ENCODE data around the gene TEN1. TPM values are rescaled to one million over a fixed set of nuclear protein-coding genes. Genes with fewer than 3 reads are reported as not detected.

Gene TEN1
- total and polyA plus RNA-seq, 9 of the 15 experiments (the other 6 are each of a cell fraction or from before 2014, with no cell fraction given): 1.3 to 25.7 (median 10.1) TPM

DNA sequence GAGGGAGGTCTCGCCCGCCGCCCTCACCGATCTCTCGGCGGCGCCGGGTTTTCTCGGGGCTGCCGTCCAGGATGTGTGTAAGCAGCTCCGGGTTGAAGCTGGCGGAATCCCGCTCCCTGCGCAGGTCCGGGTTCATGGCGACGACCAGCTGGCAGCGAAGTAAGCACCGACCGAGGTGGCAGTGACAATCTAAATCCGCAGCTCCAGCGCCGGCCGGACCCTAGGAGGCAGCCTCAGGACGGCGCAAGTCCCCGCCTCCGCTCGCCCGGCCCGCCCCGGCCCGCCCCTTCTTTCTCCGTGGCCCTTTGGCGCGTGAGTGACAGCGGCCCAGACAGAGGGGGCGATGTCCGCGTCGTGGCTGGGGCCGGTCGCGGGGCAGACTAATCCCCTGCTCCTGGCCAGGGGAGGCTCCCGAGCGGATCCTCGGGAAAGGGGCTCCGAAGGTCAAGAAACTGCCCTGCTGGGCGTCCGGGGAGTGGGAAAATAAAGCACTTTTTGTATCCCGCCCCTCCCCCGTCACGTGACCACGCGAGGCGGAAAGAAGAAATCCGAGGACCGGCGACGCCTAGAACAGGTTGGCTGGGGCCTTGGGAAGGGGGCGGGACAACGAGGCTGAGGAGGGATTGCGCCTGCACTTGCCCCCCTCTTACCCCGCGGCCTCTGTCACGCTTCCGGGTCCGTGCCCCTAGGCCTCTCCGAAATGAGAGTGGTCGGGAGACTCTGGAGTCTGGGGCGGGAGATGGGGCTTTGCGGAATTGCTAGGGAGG is at the start of gene TEN1, which contains the start of gene ACOX1 (continued):
- TF ChIP-seq ZBTB33 (CRISPR knock-in tag; IDR thresholded peaks at IDR 0.05) (no peak), ETV1 (tag; conservative IDR thresholded peaks at IDR 0.05; ENCODE audit: low read depth) (peak; percentile 65; the same call in 1 of the 2 replicates), FOS (IDR thresholded peaks at IDR 0.05; ENCODE audit: extremely low read depth, insufficient read length) (no peak), ZKSCAN1 (IDR thresholded peaks at IDR 0.05; ENCODE audit: low read depth, low read length) (no peak), SP1 (CRISPR knock-in tag; IDR thresholded peaks at IDR 0.05) (peak; percentile 93), POLR3G (IDR thresholded peaks at IDR 0.05; ENCODE audit: extremely low read depth, insufficient read length, insufficient replicate concordance) (no peak), NRF1 (conservative IDR thresholded peaks at IDR 0.05 in 1 of 2, IDR thresholded peaks at IDR 0.05 in 1 of 2) (peak; percentile 81 to 85), ZNF239 (CRISPR knock-in tag; IDR thresholded peaks at IDR 0.05) (peak; percentile 4; the same call in 1 of the 2 replicates), RBBP5 (IDR thresholded peaks at IDR 0.05; ENCODE audit: borderline replicate concordance, insufficient read depth, low read length, poor library complexity, severe bottlenecking) (peak; percentile 72), BRCA1 (IDR thresholded peaks at IDR 0.05) (no peak), BRCA1 (CRISPR knock-in tag; IDR thresholded peaks at IDR 0.05) (no peak), SMAD1 (IDR thresholded peaks at IDR 0.05; ENCODE audit: low read depth, low read length, partially characterized antibody) (peak; percentile 83), PYGO2 (tag; IDR thresholded peaks at IDR 0.05) (no peak)
- TF ChIP-seq, protein P1, sequence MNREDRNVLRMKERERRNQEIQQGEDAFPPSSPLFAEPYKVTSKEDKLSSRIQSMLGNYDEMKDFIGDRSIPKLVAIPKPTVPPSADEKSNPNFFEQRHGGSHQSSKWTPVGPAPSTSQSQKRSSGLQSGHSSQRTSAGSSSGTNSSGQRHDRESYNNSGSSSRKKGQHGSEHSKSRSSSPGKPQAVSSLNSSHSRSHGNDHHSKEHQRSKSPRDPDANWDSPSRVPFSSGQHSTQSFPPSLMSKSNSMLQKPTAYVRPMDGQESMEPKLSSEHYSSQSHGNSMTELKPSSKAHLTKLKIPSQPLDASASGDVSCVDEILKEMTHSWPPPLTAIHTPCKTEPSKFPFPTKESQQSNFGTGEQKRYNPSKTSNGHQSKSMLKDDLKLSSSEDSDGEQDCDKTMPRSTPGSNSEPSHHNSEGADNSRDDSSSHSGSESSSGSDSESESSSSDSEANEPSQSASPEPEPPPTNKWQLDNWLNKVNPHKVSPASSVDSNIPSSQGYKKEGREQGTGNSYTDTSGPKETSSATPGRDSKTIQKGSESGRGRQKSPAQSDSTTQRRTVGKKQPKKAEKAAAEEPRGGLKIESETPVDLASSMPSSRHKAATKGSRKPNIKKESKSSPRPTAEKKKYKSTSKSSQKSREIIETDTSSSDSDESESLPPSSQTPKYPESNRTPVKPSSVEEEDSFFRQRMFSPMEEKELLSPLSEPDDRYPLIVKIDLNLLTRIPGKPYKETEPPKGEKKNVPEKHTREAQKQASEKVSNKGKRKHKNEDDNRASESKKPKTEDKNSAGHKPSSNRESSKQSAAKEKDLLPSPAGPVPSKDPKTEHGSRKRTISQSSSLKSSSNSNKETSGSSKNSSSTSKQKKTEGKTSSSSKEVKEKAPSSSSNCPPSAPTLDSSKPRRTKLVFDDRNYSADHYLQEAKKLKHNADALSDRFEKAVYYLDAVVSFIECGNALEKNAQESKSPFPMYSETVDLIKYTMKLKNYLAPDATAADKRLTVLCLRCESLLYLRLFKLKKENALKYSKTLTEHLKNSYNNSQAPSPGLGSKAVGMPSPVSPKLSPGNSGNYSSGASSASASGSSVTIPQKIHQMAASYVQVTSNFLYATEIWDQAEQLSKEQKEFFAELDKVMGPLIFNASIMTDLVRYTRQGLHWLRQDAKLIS (CRISPR knock-in tag; IDR thresholded peaks at IDR 0.05): peak; percentile 76
